K562 (cell line): ENCODE data around the gene SLC16A9. TPM values are rescaled to one million over a fixed set of nuclear protein-coding genes. Genes with fewer than 3 reads are reported as not detected.
A peak's percentile ranks its signal among the peaks of the same experiment; 100 is the strongest.

ENCODE experiments used
- RBM22 ChIP-seq: fragments of 200-400 bp; formaldehyde crosslinking; IDR thresholded peaks from 2 replicates; pipeline ENCODE4 v1.6.1; 2018; ENCODE audit warnings: low read length, low read depth; ENCODE audit not compliant: poor library complexity, severe bottlenecking
- SMC3 ChIP-seq: conservative IDR thresholded peaks from 2 replicates; pipeline ENCODE4 v1.6.1; 2011; ENCODE audit warnings: low read depth, low read length, improper control_type of control experiment; ENCODE audit not compliant: insufficient read depth
- SRSF9 ChIP-seq: fragments of 200-400 bp; formaldehyde crosslinking; IDR thresholded peaks from 2 replicates; pipeline ENCODE4 v1.6.1; 2017; ENCODE audit warnings: low read depth, low read length, borderline replicate concordance
- polyA plus RNA-seq, 8 experiments: library from polyadenylated mRNA; depleted of rRNA in 4 of 8; stranded (reverse) in 5 of 8; unstranded in 3 of 8; fragments of >200 nt; fragmentation: Nextera tagmentation in 2 of 8; fragmentation: Illumina TruSeq in 1 of 8; extraction: Ambion mirVana in 2 of 8; extraction: Trizol in 1 of 8; gene quantifications; 2 replicates each; pipeline versions ENCODE4 v1.2.1 to v1.2.3, GENCODE V29; 2011 to 2014; ENCODE audit warnings: inconsistent platforms in 1 of 8, missing spikeins in 1 of 8
- total RNA-seq, 7 experiments: library from RNA; depleted of rRNA in 6 of 7; stranded (reverse); fragments of >200 nt in 6 of 7; fragmentation: Illumina TruSeq in 2 of 7; extraction: Trizol in 2 of 7; gene quantifications; 2 replicates each; pipeline versions ENCODE4 v1.2.1 to v1.2.3, GENCODE V29; 2011 to 2021; ENCODE audit warnings: low replicate concordance in 1 of 7
- TF ChIP-seq, protein P1 (sequence below), 3 experiments: IDR thresholded peaks in 2 of 3; conservative IDR thresholded peaks in 1 of 3; 2 replicates each; pipeline ENCODE4 v1.5.1; 2011 to 2012; ENCODE audit warnings: low read length in 3 of 3, mild to moderate bottlenecking in 3 of 3, control low read depth in 2 of 3, improper control_type of control experiment in 1 of 3, inconsistent platforms in 1 of 3, low read depth in 1 of 3, mixed read lengths in 1 of 3, moderate library complexity in 1 of 3; ENCODE audit not compliant: insufficient read depth in 2 of 3
- TF ChIP-seq, protein P2 (sequence below): fragments of 450-650 bp; IDR thresholded peaks from 2 replicates; pipeline ENCODE4 v1.6.1; 2016; ENCODE audit warnings: borderline replicate concordance

Gene SLC16A9
- total and polyA plus RNA-seq, 9 of the 15 experiments (the other 6 are each of a cell fraction or from before 2014, with no cell fraction given): 0.90 to 6.4 (median 2.1) TPM

- no peak for TF ChIP-seq RBM22
- TF ChIP-seq, protein P1, sequence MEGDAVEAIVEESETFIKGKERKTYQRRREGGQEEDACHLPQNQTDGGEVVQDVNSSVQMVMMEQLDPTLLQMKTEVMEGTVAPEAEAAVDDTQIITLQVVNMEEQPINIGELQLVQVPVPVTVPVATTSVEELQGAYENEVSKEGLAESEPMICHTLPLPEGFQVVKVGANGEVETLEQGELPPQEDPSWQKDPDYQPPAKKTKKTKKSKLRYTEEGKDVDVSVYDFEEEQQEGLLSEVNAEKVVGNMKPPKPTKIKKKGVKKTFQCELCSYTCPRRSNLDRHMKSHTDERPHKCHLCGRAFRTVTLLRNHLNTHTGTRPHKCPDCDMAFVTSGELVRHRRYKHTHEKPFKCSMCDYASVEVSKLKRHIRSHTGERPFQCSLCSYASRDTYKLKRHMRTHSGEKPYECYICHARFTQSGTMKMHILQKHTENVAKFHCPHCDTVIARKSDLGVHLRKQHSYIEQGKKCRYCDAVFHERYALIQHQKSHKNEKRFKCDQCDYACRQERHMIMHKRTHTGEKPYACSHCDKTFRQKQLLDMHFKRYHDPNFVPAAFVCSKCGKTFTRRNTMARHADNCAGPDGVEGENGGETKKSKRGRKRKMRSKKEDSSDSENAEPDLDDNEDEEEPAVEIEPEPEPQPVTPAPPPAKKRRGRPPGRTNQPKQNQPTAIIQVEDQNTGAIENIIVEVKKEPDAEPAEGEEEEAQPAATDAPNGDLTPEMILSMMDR (IDR thresholded peaks at IDR 0.05 in 2 of 3, conservative IDR thresholded peaks at IDR 0.05 in 1 of 3; ENCODE audit: insufficient read depth in 2 of 3, low read depth in 1 of 3, low read length in 3 of 3): peak; percentile 56 to 75 (median 61)
- TF ChIP-seq SRSF9: no peak
- TF ChIP-seq, protein P2, sequence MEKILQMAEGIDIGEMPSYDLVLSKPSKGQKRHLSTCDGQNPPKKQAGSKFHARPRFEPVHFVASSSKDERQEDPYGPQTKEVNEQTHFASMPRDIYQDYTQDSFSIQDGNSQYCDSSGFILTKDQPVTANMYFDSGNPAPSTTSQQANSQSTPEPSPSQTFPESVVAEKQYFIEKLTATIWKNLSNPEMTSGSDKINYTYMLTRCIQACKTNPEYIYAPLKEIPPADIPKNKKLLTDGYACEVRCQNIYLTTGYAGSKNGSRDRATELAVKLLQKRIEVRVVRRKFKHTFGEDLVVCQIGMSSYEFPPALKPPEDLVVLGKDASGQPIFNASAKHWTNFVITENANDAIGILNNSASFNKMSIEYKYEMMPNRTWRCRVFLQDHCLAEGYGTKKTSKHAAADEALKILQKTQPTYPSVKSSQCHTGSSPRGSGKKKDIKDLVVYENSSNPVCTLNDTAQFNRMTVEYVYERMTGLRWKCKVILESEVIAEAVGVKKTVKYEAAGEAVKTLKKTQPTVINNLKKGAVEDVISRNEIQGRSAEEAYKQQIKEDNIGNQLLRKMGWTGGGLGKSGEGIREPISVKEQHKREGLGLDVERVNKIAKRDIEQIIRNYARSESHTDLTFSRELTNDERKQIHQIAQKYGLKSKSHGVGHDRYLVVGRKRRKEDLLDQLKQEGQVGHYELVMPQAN: no peak
- peak; percentile 66 for TF ChIP-seq SMC3
Measured at GRCh38 chr10:59622320-59623132, 87.1 kb downstream of the SLC16A9 start (continued).
